Measurements from ENCODE around the gene CACNA2D3.

GRCh38 chr3:54326951-54327350 is 204.6 kb downstream of the CACNA2D3 start:
- TF ChIP-seq TAF1 (IDR thresholded peaks at IDR 0.05; ENCODE audit: borderline replicate concordance, insufficient read depth, low read length) (no peak), REST (IDR thresholded peaks at IDR 0.05; ENCODE audit: insufficient read depth in 1 of 2, low read depth in 2 of 2, low read length in 2 of 2) (no peak), SIN3A (IDR thresholded peaks at IDR 0.05; ENCODE audit: borderline replicate concordance, insufficient read depth, low read length) (no peak), POLR2AphosphoS5 (IDR thresholded peaks at IDR 0.05; ENCODE audit: low read depth, low read length) (no peak), FOXP2 (optimal IDR thresholded peaks at IDR 0.05; ENCODE audit: borderline replicate concordance, extremely low read depth, extremely low read length, insufficient read depth) (no peak)
